BJ (cell line): Measurements from ENCODE around the gene CAMK2B. TPM values are rescaled to one million over a fixed set of nuclear protein-coding genes. Genes with fewer than 3 reads are reported as not detected.

Experiments used
- CTCF ChIA-PET: fragments of 350-600 bp; formaldehyde crosslinking; extraction: SDS; loops from one replicate; lab custom pipeline; 2021; ENCODE audit warnings: antibody characterized with exemption, inconsistent platforms; lab: Yijun Ruan, JAX
- POLR2A ChIA-PET: fragments of 300-600 bp; sonication (Branson Sonifier 250); formaldehyde crosslinking; extraction: SDS; loops from one replicate; lab custom pipeline; 2021; ENCODE audit warnings: antibody characterized with exemption; lab: Charles Lee
- DNase-seq: peaks from one replicate; pipeline ENCODE4 v3.0.0-alpha.2; 2011; ENCODE audit warnings: low read depth
- H3K27me3 ChIP-seq: 2 replicates; pipeline ENCODE4 v1.6.0; 2011; ENCODE audit warnings: low read length; ENCODE audit not compliant: control insufficient read depth, insufficient read depth
- H3K36me3 ChIP-seq: 2 replicates; pipeline ENCODE4 v1.5.1; 2011; ENCODE audit warnings: low read length; ENCODE audit not compliant: control insufficient read depth, insufficient read depth
- H3K4me3 ChIP-seq: 2 replicates; pipeline ENCODE4 v1.5.1; 2011; ENCODE audit warnings: low read depth, mild to moderate bottlenecking, control low read depth, low read length
- polyA plus RNA-seq: library from polyadenylated mRNA; depleted of rRNA; stranded (reverse); fragments of >200 nt; gene quantifications from 2 replicates; pipeline ENCODE4 v1.2.3, GENCODE V29; 2011
- TF ChIP-seq, protein P1 (sequence below): IDR thresholded peaks from 2 replicates; pipeline ENCODE4 v1.5.1; 2011; ENCODE audit warnings: low read depth, mild to moderate bottlenecking, control low read depth, inconsistent platforms, low read length, moderate library complexity; ENCODE audit not compliant: insufficient read depth

The CAMK2B gene
- polyA plus RNA-seq, 1 experiment = 0.10 TPM

DNA sequence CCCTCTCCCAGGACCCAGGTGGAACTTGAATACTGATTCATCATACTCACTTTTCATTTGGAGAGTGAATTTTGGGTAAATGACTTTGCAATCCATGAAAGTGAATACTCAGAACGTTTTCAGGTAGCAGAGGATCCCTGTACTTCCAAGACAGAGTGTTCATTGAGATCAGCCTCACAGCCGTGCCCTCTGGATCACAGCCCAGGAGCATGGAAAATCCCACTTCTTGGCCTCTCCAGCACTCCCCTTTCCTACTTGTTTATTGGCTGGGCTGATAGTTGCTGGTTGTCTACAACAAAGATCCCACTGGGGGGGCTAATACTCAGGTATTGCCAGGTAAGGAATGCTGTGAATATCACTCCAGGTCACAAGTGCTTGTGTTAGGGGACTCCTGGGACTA, 142.0 kb downstream of the CAMK2B start:
- DNase-seq = no peak
- CTCF ChIA-PET = no interaction called here
- TF ChIP-seq, protein P1, sequence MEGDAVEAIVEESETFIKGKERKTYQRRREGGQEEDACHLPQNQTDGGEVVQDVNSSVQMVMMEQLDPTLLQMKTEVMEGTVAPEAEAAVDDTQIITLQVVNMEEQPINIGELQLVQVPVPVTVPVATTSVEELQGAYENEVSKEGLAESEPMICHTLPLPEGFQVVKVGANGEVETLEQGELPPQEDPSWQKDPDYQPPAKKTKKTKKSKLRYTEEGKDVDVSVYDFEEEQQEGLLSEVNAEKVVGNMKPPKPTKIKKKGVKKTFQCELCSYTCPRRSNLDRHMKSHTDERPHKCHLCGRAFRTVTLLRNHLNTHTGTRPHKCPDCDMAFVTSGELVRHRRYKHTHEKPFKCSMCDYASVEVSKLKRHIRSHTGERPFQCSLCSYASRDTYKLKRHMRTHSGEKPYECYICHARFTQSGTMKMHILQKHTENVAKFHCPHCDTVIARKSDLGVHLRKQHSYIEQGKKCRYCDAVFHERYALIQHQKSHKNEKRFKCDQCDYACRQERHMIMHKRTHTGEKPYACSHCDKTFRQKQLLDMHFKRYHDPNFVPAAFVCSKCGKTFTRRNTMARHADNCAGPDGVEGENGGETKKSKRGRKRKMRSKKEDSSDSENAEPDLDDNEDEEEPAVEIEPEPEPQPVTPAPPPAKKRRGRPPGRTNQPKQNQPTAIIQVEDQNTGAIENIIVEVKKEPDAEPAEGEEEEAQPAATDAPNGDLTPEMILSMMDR = no peak
- POLR2A ChIA-PET = no interaction called here
- H3K36me3 ChIP-seq = no peaks in the 10 kb centered on the region
- peaks cover 5% of the 10 kb centered on the region for H3K27me3 ChIP-seq
- H3K4me3 ChIP-seq = no peak overlapping the region

DNA sequence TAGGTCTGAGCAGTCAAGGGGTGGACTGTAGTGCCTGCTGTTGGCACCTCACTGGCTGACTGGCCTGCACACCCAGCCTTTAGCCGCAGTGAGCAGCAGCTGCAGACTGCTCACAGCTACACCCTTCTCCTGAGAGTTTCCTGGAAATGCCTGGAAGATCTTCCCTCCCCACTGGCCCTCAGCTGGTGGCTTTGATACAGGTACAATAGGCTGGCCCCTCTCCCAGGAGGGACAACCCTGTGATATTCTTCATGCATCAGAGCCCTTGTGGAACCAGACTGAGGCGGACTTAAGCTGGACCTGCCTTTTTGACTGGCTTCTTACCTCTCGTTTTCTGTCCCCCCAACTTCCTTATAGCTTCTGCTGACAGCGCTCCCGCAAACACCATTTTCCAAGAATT, 142.6 kb downstream of the CAMK2B start:
- peaks cover 5% of the 10 kb centered on the region for H3K27me3 ChIP-seq
- H3K4me3 ChIP-seq = no peak overlapping the region
- no peaks in the 10 kb centered on the region for H3K36me3 ChIP-seq
- no peak for DNase-seq
- POLR2A ChIA-PET = no interaction called here
- CTCF ChIA-PET = no interaction called here
- TF ChIP-seq, protein P1 = no peak

DNA sequence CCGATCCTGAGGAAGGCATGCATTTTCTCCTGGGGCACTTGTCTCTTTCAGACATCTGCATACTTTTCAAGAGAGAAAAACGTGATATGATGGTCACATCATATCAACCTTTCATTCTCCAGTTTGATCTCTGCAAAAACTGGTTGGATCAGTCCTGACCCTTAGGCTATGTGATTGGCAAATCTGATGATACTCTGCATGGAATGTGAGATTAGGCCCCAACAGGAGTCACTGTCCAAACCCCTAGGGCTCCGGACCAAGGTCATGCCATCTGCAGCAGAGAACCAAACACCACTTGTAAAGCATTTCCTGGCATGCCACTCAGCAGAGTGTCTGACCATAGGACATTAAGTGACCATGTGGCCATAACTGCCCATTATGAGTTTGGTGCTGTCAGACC, 144.8 kb downstream of the CAMK2B start:
- ChIA-PET CTCF (no interaction called here), POLR2A (no interaction called here)
- Histone ChIP-seq H3K27me3 (peaks cover 8% of the 10 kb centered on the region), H3K36me3 (no peaks in the 10 kb centered on the region), H3K4me3 (no peak overlapping the region)
- TF ChIP-seq, protein P1 = no peak
- no peak for DNase-seq

DNA sequence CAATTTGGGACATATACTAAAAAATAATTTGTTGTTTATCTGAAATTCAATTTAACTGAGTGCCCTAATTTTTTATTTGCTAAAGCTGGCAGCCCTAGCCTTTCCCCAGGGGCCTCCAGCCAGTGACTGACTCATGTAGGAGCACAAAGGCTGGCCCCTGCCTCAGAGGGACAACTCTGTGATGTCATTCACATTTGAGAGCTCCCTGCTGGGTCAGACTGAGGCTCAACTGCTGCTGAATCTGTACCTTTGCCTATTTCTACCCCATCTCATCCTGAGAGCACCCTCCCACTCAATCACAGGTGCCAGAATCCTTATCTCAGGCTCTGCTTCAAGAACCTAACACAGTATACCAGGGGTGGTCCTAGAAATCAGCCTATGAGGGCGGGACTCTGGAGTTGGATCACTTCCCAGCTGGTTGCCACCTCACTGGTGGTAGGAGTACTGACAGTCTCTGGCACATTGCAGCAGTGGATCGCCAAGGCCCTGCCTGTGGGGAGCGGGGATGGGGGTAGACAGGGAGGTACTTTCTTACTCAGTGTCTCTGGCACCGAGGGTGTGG, 147.7 kb downstream of the CAMK2B start:
- no peaks in the 10 kb centered on the region for H3K36me3 ChIP-seq
- ChIA-PET POLR2A (no interaction called here), CTCF (interaction anchor here (0.9 to 1.5 kb wide), 2 partner anchors 17 to 19 kb away, joined by 3 to 7 read pairs; no protein-coding TSS in a partner anchor)
- H3K27me3 ChIP-seq = peaks cover 11% of the 10 kb centered on the region
- no peak for DNase-seq
- H3K4me3 ChIP-seq = no peak overlapping the region
- TF ChIP-seq, protein P1 = no peak

DNA sequence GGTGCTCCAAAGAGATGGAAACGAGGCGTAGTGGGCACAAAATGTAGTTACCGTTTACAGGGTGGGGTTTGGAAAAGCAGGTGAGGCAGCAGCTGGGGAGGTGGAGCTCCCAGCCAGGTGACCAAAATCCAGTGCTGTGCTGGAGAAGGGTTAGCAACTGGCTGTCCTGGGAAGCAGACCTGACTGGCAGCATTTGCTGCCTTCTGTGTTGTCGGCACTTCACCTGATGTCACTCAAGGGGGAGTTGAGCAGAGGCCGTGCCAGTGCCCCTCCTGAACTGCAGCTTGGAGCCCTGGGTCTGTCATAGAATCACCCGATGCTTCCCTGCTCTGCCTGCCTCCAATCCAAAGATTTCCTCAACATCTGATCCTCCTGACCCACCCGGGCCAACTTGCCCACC, 148.9 kb downstream of the CAMK2B start:
- no peak for DNase-seq
- Histone ChIP-seq H3K36me3 (no peaks in the 10 kb centered on the region), H3K4me3 (no peak overlapping the region), H3K27me3 (peaks cover 7% of the 10 kb centered on the region)
- CTCF ChIA-PET = interaction anchor here (1.0 to 1.5 kb wide), 3 partner anchors 10 to 46 kb away, joined by 3 to 7 read pairs (median 3); no protein-coding TSS in a partner anchor
- POLR2A ChIA-PET = no interaction called here
- TF ChIP-seq, protein P1 = no peak
